Measurements from ENCODE around the gene GNAT1.

Gene GNAT1

DNA sequence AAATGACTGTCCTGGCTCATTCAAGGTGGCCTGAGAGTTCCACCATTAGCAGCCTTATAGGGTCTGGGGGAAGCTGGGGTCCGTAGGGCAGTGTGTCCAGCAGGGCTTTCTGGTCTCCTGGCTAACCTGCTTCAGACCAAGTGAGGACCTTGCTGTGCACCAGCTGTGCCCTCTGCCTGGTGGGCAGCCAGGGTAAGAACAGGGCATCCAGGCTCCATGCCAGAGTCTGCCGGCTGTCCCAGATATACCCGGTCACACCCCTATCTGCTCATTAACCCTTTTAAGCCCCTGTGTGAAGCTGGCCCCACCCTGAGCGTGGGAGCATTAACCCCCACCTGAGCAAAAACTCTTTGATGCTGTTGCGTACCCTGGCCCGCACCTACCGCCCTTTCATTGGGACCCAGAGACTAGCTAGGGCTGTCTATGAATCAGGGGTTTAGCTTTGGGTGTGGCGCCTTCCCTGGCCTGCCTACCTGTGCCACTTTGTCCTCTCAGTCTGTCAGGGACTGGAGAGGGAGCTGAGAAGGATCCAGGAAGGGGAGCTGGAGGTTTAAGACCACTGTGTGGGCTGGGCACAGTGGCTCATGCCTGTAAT is 18.7 kb upstream of the GNAT1 start:
- TF ChIP-seq TAF1 (IDR thresholded peaks at IDR 0.05; ENCODE audit: borderline replicate concordance, low read depth, low read length) (no peak), POLR2AphosphoS5 (IDR thresholded peaks at IDR 0.05; ENCODE audit: low read depth, low read length) (no peak), POLR2A (IDR thresholded peaks at IDR 0.05; ENCODE audit: low read depth, low read length) (no peak)
- FAIRE-seq: no peak
- no peak for DNase-seq (ENCODE audit: insufficient read length)

DNA sequence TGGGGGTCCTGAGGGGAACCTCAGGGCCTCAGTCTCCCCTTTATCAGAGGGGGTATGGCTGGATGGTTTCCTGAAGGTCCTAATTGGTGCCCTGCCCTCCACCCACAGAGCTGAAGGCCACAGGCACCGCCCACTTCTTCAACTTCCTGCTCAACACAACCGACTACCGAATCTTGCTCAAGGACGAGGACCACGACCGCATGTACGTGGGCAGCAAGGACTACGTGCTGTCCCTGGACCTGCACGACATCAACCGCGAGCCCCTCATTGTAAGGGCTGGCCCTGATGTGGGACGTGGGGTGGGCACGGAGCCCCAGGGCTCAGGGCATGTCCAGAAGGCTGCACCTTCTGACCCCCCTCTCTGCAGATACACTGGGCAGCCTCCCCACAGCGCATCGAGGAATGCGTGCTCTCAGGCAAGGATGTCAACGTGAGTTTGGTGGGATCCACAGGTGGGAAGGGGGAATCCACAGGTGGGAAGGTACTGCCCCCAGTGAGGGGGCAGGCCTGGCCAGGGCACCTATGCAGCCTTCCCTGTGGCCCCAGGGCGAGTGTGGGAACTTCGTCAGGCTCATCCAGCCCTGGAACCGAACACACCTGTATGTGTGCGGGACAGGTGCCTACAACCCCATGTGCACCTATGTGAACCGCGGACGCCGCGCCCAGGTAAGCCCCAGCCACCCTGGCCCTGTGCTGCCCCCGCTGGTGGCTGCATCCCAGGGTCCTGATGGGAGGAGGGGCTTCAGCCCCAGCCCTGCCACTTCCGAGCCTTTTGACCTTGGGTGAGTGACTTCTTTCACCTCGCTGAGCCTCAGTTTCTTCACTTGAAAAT is 17.5 kb upstream of the GNAT1 start:
- peak; percentile 14 for FAIRE-seq
- no peak for DNase-seq (ENCODE audit: insufficient read length)
- TF ChIP-seq POLR2A (IDR thresholded peaks at IDR 0.05; ENCODE audit: low read depth, low read length) (no peak), TAF1 (IDR thresholded peaks at IDR 0.05; ENCODE audit: borderline replicate concordance, low read depth, low read length) (no peak), POLR2AphosphoS5 (IDR thresholded peaks at IDR 0.05; ENCODE audit: low read depth, low read length) (no peak)

DNA sequence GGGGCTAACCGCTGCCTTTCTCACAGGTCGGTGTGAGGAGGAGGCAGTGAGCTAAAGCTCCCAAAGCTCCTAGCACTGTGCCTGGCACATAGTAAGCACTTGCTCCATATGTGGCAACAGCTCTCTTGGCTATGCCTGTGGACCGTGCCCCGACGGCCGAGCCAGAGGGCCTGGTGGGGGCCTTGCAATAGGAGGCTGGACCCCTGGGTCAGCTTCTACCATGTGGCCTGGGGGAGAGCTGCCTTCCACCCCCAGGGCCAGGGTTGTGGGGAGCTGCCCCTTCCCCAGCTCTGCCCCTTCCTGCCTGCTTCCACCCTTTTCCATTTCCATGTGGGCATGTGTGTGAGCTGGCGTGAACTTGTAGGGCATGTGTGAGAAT is 16.9 kb upstream of the GNAT1 start:
- TF ChIP-seq POLR2AphosphoS5 (IDR thresholded peaks at IDR 0.05; ENCODE audit: low read depth, low read length) (no peak), TAF1 (IDR thresholded peaks at IDR 0.05; ENCODE audit: borderline replicate concordance, low read depth, low read length) (no peak), POLR2A (IDR thresholded peaks at IDR 0.05; ENCODE audit: low read depth, low read length) (no peak)
- DNase-seq (ENCODE audit: insufficient read length) (no peak), FAIRE-seq (no peak)

DNA sequence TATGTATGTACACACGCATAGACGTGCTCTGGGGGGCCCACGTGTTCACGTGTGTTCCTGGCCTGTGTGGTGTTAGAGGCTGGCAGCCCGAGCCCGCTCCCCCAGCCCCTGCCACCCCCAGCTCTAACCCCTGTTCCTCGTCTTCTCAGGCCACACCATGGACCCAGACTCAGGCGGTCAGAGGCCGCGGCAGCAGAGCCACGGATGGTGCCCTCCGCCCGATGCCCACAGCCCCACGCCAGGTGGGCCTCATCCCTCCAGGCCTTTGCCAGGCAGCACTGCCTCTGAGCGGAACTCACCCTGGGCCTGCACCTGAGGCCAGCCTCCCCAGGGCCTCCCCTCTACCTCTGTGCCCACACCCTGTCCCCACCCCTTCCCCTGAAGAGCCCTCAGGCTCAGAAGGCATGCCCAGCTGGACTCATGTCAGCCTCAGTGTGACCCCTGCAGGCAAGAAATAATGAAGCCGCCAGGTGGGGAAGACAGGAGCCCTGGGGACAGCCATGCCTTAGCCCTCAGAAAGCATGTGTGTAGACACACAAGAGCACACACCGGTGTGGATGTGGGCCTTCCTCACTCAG is 16.4 kb upstream of the GNAT1 start:
- no peak for FAIRE-seq
- no peak for TF ChIP-seq POLR2AphosphoS5 (IDR thresholded peaks at IDR 0.05; ENCODE audit: low read depth, low read length)
- no peak for TF ChIP-seq TAF1 (IDR thresholded peaks at IDR 0.05; ENCODE audit: borderline replicate concordance, low read depth, low read length)

DNA sequence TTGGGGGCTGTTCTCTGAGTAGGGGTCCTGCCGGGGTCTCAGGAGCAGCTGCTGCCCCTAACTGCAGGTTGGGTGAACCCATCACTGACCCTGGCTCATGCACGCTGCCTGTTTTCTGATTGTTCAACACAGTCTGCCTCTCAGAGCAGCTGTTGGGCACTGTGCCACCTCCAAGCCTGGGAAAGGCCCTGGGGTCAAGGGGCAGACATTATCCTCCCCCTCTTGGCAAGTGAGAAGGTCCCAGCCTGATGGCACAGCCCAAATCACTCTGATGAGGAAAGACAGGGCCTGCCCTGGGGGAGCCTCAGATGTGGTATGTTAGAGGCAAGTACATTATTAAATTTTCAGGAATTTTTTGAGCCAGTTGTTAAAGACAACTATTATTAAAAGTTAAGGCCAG is 14.1 kb upstream of the GNAT1 start:
- FAIRE-seq: no peak
- DNase-seq (ENCODE audit: insufficient read length): no peak
- TF ChIP-seq POLR2AphosphoS5 (IDR thresholded peaks at IDR 0.05; ENCODE audit: low read depth, low read length) (no peak), POLR2A (IDR thresholded peaks at IDR 0.05; ENCODE audit: low read depth, low read length) (no peak), TAF1 (IDR thresholded peaks at IDR 0.05; ENCODE audit: borderline replicate concordance, low read depth, low read length) (no peak)

More for the DNA sequence above, 16.4 kb upstream of the GNAT1 start:
- DNase-seq (ENCODE audit: insufficient read length): no peak

DNA sequence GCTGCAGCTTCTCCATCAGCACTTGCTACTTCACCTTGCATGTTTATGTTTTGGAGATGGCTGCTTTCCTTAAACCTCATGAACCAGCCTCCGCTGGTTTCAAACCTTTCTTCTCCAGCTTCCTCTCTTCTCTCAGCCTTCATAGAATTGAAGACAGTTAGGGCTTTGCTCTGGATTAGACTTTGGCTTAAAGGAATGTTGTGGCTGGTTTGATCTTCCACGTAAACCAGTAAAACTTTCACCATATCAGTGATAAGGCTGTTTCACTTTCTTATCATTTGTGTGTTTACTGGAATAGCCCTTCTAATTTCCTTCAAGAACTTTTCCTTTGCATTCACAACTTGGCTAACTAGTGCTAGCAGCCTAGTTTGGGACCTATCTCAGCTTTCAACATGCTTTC is 11.7 kb upstream of the GNAT1 start:
- FAIRE-seq (no peak), DNase-seq (ENCODE audit: insufficient read length) (no peak)
- no peak for TF ChIP-seq TAF1 (IDR thresholded peaks at IDR 0.05; ENCODE audit: borderline replicate concordance, low read depth, low read length)
- TF ChIP-seq POLR2A (IDR thresholded peaks at IDR 0.05; ENCODE audit: low read depth, low read length): no peak
- TF ChIP-seq POLR2AphosphoS5 (IDR thresholded peaks at IDR 0.05; ENCODE audit: low read depth, low read length): no peak

DNA sequence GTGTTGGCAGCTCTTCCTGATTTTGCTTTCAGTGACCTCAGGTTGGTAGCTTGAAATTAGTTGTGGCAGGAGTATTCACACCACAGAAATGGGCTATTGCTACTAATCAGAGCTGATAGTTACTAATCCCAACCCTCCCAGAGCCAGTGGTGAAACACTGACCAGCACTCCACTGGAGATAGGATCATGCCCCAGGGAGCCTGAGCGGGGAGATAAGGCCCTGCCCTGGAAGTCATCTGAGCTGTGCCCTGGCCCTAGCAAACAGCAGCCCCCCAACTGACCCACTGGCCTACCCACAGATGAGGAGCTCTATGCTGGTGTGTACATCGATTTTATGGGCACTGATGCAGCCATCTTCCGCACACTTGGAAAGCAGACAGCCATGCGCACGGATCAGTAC is 9.4 kb upstream of the GNAT1 start:
- DNase-seq (ENCODE audit: insufficient read length): no peak
- FAIRE-seq: no peak

DNA sequence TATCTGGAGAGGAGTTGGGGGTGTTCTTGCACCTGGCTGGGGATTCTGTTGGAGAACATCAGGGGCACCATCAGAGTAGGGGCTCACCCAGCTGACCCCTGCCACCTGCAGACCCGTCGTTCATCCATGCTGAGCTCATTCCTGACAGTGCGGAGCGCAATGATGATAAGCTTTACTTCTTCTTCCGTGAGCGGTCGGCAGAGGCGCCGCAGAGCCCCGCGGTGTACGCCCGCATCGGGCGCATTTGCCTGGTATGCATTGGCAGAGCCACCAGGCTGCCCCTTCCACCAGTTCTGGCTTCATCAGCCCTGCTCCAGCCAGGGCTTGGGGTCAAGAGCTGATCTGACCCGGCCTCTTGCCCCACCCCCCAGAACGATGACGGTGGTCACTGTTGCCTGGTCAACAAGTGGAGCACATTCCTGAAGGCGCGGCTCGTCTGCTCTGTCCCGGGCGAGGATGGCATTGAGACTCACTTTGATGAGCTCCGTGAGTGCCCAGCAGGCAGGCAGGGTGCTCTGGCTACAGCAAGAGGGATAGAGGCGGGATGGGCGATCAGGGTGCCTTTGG is 8.8 kb upstream of the GNAT1 start:
- no peak for DNase-seq (ENCODE audit: insufficient read length)
- TF ChIP-seq POLR2AphosphoS5 (IDR thresholded peaks at IDR 0.05; ENCODE audit: low read depth, low read length) (no peak), TAF1 (IDR thresholded peaks at IDR 0.05; ENCODE audit: borderline replicate concordance, low read depth, low read length) (no peak), POLR2A (IDR thresholded peaks at IDR 0.05; ENCODE audit: low read depth, low read length) (no peak)

More for the DNA sequence above, 9.4 kb upstream of the GNAT1 start:
- no peak for TF ChIP-seq POLR2AphosphoS5 (IDR thresholded peaks at IDR 0.05; ENCODE audit: low read depth, low read length)
- TF ChIP-seq TAF1 (IDR thresholded peaks at IDR 0.05; ENCODE audit: borderline replicate concordance, low read depth, low read length): no peak

DNA sequence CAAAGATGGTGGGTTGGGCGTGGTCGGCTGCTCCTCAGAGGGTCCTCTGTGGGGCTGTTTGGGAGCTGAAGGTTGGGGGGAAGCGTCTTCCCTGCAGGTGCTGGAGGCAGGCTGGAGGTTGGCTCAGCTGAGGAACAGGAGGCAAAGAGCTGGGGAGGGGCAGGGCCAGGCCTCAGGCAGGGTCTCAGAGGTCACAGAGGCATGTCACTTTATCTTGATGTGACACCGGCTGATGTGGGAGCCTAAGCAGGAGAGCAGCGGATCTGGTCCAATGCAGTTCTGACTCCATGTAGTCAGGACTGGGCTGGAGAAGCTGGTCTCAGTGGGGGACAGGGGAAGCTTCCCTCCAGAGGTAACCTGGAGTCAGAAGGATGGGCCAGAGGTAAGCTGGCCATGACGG is 7.7 kb upstream of the GNAT1 start:
- DNase-seq (ENCODE audit: insufficient read length): no peak

More for the DNA sequence above, 8.8 kb upstream of the GNAT1 start:
- FAIRE-seq: no peak

DNA sequence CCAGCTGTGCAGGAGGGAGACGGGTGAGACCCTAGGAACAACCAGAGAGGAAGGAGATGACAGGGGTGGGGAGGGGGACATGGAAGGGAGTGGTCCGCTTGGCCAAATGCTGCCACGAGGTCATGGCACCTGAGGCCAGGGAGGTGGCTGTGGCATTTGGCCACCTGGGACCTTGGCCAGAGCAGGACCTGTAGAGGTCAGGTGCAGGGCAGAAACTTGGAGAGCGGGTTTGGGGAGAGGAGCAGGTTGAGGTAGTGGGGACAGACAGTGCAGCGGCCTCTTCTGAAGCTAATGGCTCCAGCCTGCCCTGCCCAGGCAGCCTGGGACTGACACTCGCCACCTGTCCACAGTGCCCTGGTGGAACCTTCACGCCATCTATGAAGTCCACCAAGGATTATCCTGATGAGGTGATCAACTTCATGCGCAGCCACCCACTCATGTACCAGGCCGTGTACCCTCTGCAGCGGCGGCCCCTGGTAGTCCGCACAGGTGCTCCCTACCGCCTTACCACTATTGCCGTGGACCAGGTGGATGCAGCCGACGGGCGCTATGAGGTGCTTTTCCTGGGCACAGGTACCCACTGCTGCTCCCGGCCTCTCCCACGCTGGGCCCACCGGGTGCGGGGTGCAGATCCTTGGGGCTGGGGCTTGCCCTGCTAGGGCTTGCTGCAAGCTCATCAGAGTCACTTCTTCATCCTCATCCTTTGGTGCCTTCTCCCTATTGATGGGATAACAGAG is 7.0 kb upstream of the GNAT1 start:
- DNase-seq (ENCODE audit: insufficient read length) (no peak), FAIRE-seq (no peak)
- TF ChIP-seq POLR2A (IDR thresholded peaks at IDR 0.05; ENCODE audit: low read depth, low read length) (no peak), TAF1 (IDR thresholded peaks at IDR 0.05; ENCODE audit: borderline replicate concordance, low read depth, low read length) (no peak), POLR2AphosphoS5 (IDR thresholded peaks at IDR 0.05; ENCODE audit: low read depth, low read length) (no peak)

More for the DNA sequence above, 7.7 kb upstream of the GNAT1 start:
- TF ChIP-seq POLR2AphosphoS5 (IDR thresholded peaks at IDR 0.05; ENCODE audit: low read depth, low read length): no peak
- no peak for TF ChIP-seq POLR2A (IDR thresholded peaks at IDR 0.05; ENCODE audit: low read depth, low read length)
- no peak for TF ChIP-seq TAF1 (IDR thresholded peaks at IDR 0.05; ENCODE audit: borderline replicate concordance, low read depth, low read length)
- FAIRE-seq: no peak

DNA sequence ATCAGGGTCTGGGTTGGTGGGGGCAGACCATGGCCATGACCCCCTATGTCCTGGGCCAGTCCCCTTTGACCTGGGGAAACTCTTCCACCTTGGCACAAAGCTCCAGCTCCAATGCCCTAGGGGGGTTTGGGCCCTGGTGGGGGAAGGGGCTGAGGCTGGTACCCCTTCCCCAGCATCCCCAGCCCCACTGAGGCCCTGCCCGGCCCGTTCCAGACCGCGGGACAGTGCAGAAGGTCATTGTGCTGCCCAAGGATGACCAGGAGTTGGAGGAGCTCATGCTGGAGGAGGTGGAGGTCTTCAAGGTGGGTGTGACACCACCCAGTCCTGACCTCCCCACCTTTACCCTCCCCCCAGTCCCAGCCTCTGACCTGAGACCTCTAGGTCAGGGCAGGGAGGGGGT is 6.2 kb upstream of the GNAT1 start:
- DNase-seq (ENCODE audit: insufficient read length): no peak
- FAIRE-seq: no peak
- TF ChIP-seq POLR2A (IDR thresholded peaks at IDR 0.05; ENCODE audit: low read depth, low read length) (no peak), POLR2AphosphoS5 (IDR thresholded peaks at IDR 0.05; ENCODE audit: low read depth, low read length) (no peak), TAF1 (IDR thresholded peaks at IDR 0.05; ENCODE audit: borderline replicate concordance, low read depth, low read length) (no peak)
